Measurements from ENCODE around the gene TSC22D1.

GRCh38 chr13:44435142-44435918 lies 140.8 kb downstream of the TSC22D1 start:
- no peak for TF ChIP-seq CTCF (IDR thresholded peaks at IDR 0.05)
- no peak for TF ChIP-seq TCF7 (CRISPR knock-in tag; IDR thresholded peaks at IDR 0.05; ENCODE audit: low read depth)

Data from WTC11 (cell line).